Right lobe of liver (tissue), 4 donors: ENCODE results near the gene NOL4L.

Experiments
- CTCF ChIP-seq, 4 donors: fragments of 200-600 bp in 3 of 4; fragments of 450-650 bp in 1 of 4; IDR thresholded peaks; one replicate each; pipeline versions ENCODE4 v1.5.1 to v1.8.0; 2016 to 2022; ENCODE audit warnings: antibody characterized with exemption in 4 of 4, mild to moderate bottlenecking in 2 of 4
- POLR2A ChIP-seq: fragments of 450-650 bp; IDR thresholded peaks from one replicate; pipeline ENCODE4 v1.6.1; 2017; ENCODE audit warnings: antibody characterized with exemption, mild to moderate bottlenecking
- donor health status: DM: no; HTN: no; CAD: no.
- donor health status: DM: no; HTN: no; CAD: no.
- donor health status: DM: no; HTN: yes; CAD: no.

- no peak for TF ChIP-seq CTCF (IDR thresholded peaks at IDR 0.05)
- TF ChIP-seq POLR2A: no peak
These were observed 15.6 kb upstream of the NOL4L start for GRCh38 chr20:32600681-32601237.
